IMR-90 (cell line): ENCODE results near the gene IRF2BP2. TPM values are rescaled to one million over a fixed set of nuclear protein-coding genes. Genes with fewer than 3 reads are reported as not detected.

Experiments
- ATAC-seq: fragments of 200-7000 bp; cut with Tn5 transposase; 2 replicates; pipeline ENCODE4 v1.9.1; 2020; ENCODE audit warnings: low read depth, mild to moderate bottlenecking, moderate library complexity
- BruUV-seq: library from RNA; stranded (reverse); fragments of 400-500 nt; replicated peaks from 2 replicates; lab custom pipeline; 2021; lab: Mats Ljungman, UMichigan
- CTCF ChIA-PET: fragments of 300-600 bp; formaldehyde crosslinking; extraction: SDS; loops from one replicate; lab custom pipeline; 2021; ENCODE audit warnings: antibody characterized with exemption; lab: Yijun Ruan, JAX
- POLR2A ChIA-PET: fragments of 300-600 bp; sonication (Branson Sonifier 250); formaldehyde crosslinking; loops from one replicate; lab custom pipeline; 2022; ENCODE audit warnings: antibody characterized with exemption; ENCODE audit not compliant: unreplicated experiment; lab: Charles Lee
- DNase-seq: peaks from one replicate; pipeline ENCODE4 v3.0.0; 2013
- H2AFZ ChIP-seq: replicated peaks from 2 replicates; pipeline ENCODE3; 2013; ENCODE audit warnings: low read length, mild to moderate bottlenecking; ENCODE audit not compliant: poor library complexity
- H2AK5ac ChIP-seq: 2 replicates; pipeline ENCODE4 v1.6.1; 2013; ENCODE audit warnings: low read depth, low read length, inconsistent platforms
- H2AK9ac ChIP-seq: replicated peaks from 2 replicates; pipeline ENCODE3; 2013; ENCODE audit warnings: mild to moderate bottlenecking, low read depth, low read length, moderate library complexity; ENCODE audit not compliant: poor library complexity
- H2BK120ac ChIP-seq: 2 replicates; pipeline ENCODE4 v1.6.1; 2013; ENCODE audit warnings: low read depth, low read length, inconsistent platforms
- H2BK15ac ChIP-seq: 3 replicates; pipeline ENCODE4 v1.6.1; 2013; ENCODE audit warnings: low read depth, low read length, inconsistent platforms
- H2BK20ac ChIP-seq: 2 replicates; pipeline ENCODE4 v1.6.1; 2013; ENCODE audit warnings: low read depth, mild to moderate bottlenecking, inconsistent platforms, low read length, moderate library complexity
- H2BK5ac ChIP-seq: 2 replicates; pipeline ENCODE4 v1.6.1; 2013; ENCODE audit warnings: mild to moderate bottlenecking, low read depth, low read length, inconsistent platforms; ENCODE audit not compliant: poor library complexity, severe bottlenecking
- H3K14ac ChIP-seq: replicated peaks from 2 replicates; pipeline ENCODE4 v1.6.1; 2013; ENCODE audit warnings: low read depth, low read length, inconsistent platforms
- H3K18ac ChIP-seq: 2 replicates; pipeline ENCODE4 v1.6.1; 2013; ENCODE audit warnings: low read depth, low read length, control low read depth
- H3K23ac ChIP-seq: 2 replicates; pipeline ENCODE4 v1.6.1; 2013; ENCODE audit warnings: low read depth, low read length, inconsistent platforms
- H3K27ac ChIP-seq: 2 replicates; pipeline ENCODE4 v1.5.1; 2013; ENCODE audit warnings: mild to moderate bottlenecking, control low read depth, low read length; ENCODE audit not compliant: insufficient read depth
- H3K27me3 ChIP-seq: 2 replicates; pipeline ENCODE4 v1.6.1; 2013; ENCODE audit warnings: low read length; ENCODE audit not compliant: control insufficient read depth, insufficient read depth
- H3K36me3 ChIP-seq: 2 replicates; pipeline ENCODE4 v1.6.1; 2013; ENCODE audit warnings: low read length, mixed read lengths; ENCODE audit not compliant: control insufficient read depth, insufficient read depth
- H3K4ac ChIP-seq: 2 replicates; pipeline ENCODE4 v1.6.1; 2013; ENCODE audit warnings: low read depth, low read length, inconsistent platforms
- H3K4me1 ChIP-seq: 2 replicates; pipeline ENCODE4 v1.6.1; 2013; ENCODE audit warnings: low read length, mixed read lengths; ENCODE audit not compliant: control insufficient read depth, insufficient read depth
- H3K4me2 ChIP-seq: 2 replicates; pipeline ENCODE4 v1.6.1; 2013; ENCODE audit warnings: low read depth, mild to moderate bottlenecking, control low read depth, low read length, moderate library complexity
- H3K4me3 ChIP-seq: 2 replicates; pipeline ENCODE4 v1.5.1; 2013; ENCODE audit warnings: low read depth, mild to moderate bottlenecking, control low read depth, low read length, moderate library complexity; ENCODE audit not compliant: insufficient read depth
- H3K56ac ChIP-seq: 2 replicates; pipeline ENCODE4 v1.6.1; 2013; ENCODE audit warnings: low read length, inconsistent platforms; ENCODE audit not compliant: insufficient read depth; ENCODE audit errors: extremely low read depth
- H3K79me1 ChIP-seq, 2 experiments: 2 replicates each; pipeline ENCODE4 v1.6.1; 2013; ENCODE audit warnings: low read length in 2 of 2, inconsistent platforms in 1 of 2, low read depth in 1 of 2
- H3K9ac ChIP-seq: 2 replicates; pipeline ENCODE4 v1.6.1; 2013; ENCODE audit warnings: low read depth, low read length, control low read depth
- H3K9me1 ChIP-seq: 2 replicates; pipeline ENCODE4 v1.6.1; 2013; ENCODE audit warnings: low read length, inconsistent platforms; ENCODE audit not compliant: insufficient read depth
- H3K9me3 ChIP-seq: 2 replicates; pipeline ENCODE4 v1.6.1; 2013; ENCODE audit warnings: low read length; ENCODE audit not compliant: control insufficient read depth, insufficient read depth
- H4K20me1 ChIP-seq: 2 replicates; pipeline ENCODE4 v1.6.1; 2013; ENCODE audit warnings: low read length, inconsistent platforms; ENCODE audit not compliant: insufficient read depth
- H4K5ac ChIP-seq: 2 replicates; pipeline ENCODE4 v1.6.1; 2013; ENCODE audit warnings: mild to moderate bottlenecking, low read depth, low read length, control low read depth
- H4K8ac ChIP-seq, 2 experiments: 2 replicates each; pipeline ENCODE4 v1.6.1; 2013; ENCODE audit warnings: low read depth in 2 of 2, low read length in 2 of 2, control low read depth in 1 of 2, inconsistent platforms in 1 of 2
- H4K91ac ChIP-seq: 2 replicates; pipeline ENCODE4 v1.6.1; 2013; ENCODE audit warnings: low read depth, low read length, inconsistent platforms; ENCODE audit not compliant: insufficient read depth
- CEBPB ChIP-seq: IDR thresholded peaks from 2 replicates; pipeline ENCODE4 v1.6.1; 2012; ENCODE audit warnings: low read depth, low read length, improper control_type of control experiment
- CHD1 ChIP-seq: IDR thresholded peaks from 2 replicates; pipeline ENCODE4 v1.6.1; 2012; ENCODE audit warnings: low read depth, low read length, improper control_type of control experiment
- WGBS, 2 experiments: methylation state at CpG; one replicate each; pipeline versions ENCODE4 v1.1.5 to v1.1.7; 2013; ENCODE audit warnings: missing lambda C conversion rate in 2 of 2; ENCODE audit not compliant: insufficient read length in 1 of 2; ENCODE audit errors: extremely low coverage in 2 of 2; 5-methylcytosine and 5-hydroxymethylcytosine counted together
- dilution Hi-C: fragments of 300-500 bp; cut with HindIII; formaldehyde crosslinking; loops from one replicate; pipeline ENCODE4 v1.14.3; 2018; ENCODE audit warnings: low sequenced_read_pairs; ENCODE audit not compliant: unreplicated experiment
- in situ Hi-C: fragments of 300-500 bp; cut with MboI; formaldehyde crosslinking; loops from 3 replicates; pipeline ENCODE4 v1.14.3; 2019; ENCODE audit warnings: low sequenced_read_pairs, inconsistent platforms, mixed read lengths
- intact Hi-C: fragments of 100-400 bp; cut with micrococcal nuclease; formaldehyde crosslinking; loops from 2 replicates; pipeline ENCODE4 v1.10.0; 2022
- polyA plus RNA-seq, 3 experiments: library from polyadenylated mRNA; depleted of rRNA; stranded (reverse); fragments of >200 nt; gene quantifications; 2 replicates each; pipeline ENCODE4 v1.2.3, GENCODE V29; 2012; ENCODE audit warnings: low replicate concordance in 1 of 3
- total RNA-seq: library from RNA; depleted of rRNA; stranded (reverse); fragments of >200 nt; gene quantifications from 2 replicates; pipeline ENCODE4 v1.2.3, GENCODE V29; 2012

IRF2BP2 gene
- total and polyA plus RNA-seq, 2 of the 4 experiments (the other 2 are of a cell fraction), result 47.0 to 66.6 TPM

DNA sequence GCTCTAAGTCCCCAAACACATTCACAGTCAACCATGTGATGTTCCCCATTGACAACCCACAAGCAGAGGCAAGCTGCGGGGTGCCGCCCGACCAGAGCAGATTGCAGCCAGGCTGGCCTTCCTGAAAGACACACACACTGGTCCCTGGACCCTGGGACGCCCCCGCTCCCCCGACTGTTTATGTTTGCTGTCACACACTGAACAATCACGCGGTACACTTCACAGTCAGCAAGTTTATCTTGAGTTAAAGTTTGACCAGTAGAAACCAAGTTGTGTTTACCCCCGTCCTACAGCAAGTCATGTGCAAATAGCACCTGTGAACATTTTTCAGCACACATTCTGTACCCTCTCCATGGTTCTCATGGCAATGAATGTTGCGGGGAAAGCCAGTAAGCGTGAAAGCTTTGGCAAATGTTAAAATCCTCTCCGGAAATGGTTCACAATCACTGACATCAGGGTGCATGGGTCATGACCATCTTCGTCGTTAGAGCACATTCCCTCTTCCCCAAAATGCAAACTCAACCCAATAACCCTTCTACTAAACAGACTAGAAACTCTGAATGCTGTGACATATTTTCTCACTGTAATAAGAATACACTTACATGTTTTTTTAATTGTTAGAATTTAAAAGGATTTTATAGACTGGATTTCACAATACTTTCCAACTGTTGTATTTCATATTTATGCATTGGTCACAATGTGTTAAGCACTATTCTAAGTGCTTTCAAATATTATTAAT is 33.3 kb upstream of the IRF2BP2 start:
- H3K4me2 ChIP-seq, result no peak overlapping the region
- in situ Hi-C loops (no loop called here), intact Hi-C loops (loop anchor here (5.0 kb wide), 1 partner anchor 39 kb away; no protein-coding TSS in a partner anchor), dilution Hi-C loops (no loop called here)
- H3K27ac ChIP-seq, result no peak overlapping the region
- DNase-seq, result no peak
- ChIA-PET POLR2A (no interaction called here), CTCF (interaction anchor here (0.6 kb wide), 2 partner anchors 45 to 764 kb away, joined by 3 to 6 read pairs; no protein-coding TSS in a partner anchor)
- H2BK20ac ChIP-seq, result no peak overlapping the region
- ATAC-seq, result no peak
- no peak overlapping the region for H2AK9ac ChIP-seq
- peak overlapping the region; percentile 82 for H2AFZ ChIP-seq
- peaks cover 3% of the 10 kb centered on the region for H3K9me3 ChIP-seq
- TF ChIP-seq CHD1 (no peak), CEBPB (peak; percentile 60)
- no TSS peak for BruUV-seq
- peaks cover 4% of the 10 kb centered on the region; the same call in 1 of the 2 replicates for H3K9me1 ChIP-seq
- H4K8ac ChIP-seq, result peak overlapping the region in 1 of 2 experiments; percentile 65; a peak in 1 of 4 replicates
- no peak overlapping the region for H4K91ac ChIP-seq
- peak overlapping the region; percentile 62; the same call in 1 of the 2 replicates for H3K14ac ChIP-seq
- no peak overlapping the region for H3K56ac ChIP-seq
- H3K4me1 ChIP-seq, result no peaks in the 10 kb centered on the region
- H4K5ac ChIP-seq, result no peak overlapping the region
- no peaks in the 10 kb centered on the region for H3K27me3 ChIP-seq
- no peak overlapping the region for H2BK5ac ChIP-seq
- no peak overlapping the region for H2BK15ac ChIP-seq
- H3K18ac ChIP-seq, result no peak overlapping the region
- no peak overlapping the region for H2BK120ac ChIP-seq
- WGBS, 2 experiments, result 100% methylated on average over 1 of the region's 14 CpGs; no CpG with 5 or more reads in 1 of the 2 experiments
- no peak overlapping the region for H3K4ac ChIP-seq
- no peak overlapping the region for H3K9ac ChIP-seq
- H3K79me1 ChIP-seq, result no peaks in the 10 kb centered on the region
- H3K4me3 ChIP-seq, result no peak overlapping the region
- no peaks in the 10 kb centered on the region for H3K36me3 ChIP-seq
- H3K23ac ChIP-seq, result 0 out of 2 replicates have a peak overlapping the region, but pooled peaks have one; percentile 39
- H4K20me1 ChIP-seq, result no peaks in the 10 kb centered on the region
- no peak overlapping the region for H2AK5ac ChIP-seq
